DMS53 treated with DMSO at 0.1 percent for 48 hours (cell line): ENCODE data around the gene FABP1.

Source experiments
- DNase-seq: peaks from one replicate; lab custom pipeline; 2025; ENCODE audit not compliant: unreplicated experiment; lab: John Stamatoyannopoulos, UW

Gene FABP1

DNA sequence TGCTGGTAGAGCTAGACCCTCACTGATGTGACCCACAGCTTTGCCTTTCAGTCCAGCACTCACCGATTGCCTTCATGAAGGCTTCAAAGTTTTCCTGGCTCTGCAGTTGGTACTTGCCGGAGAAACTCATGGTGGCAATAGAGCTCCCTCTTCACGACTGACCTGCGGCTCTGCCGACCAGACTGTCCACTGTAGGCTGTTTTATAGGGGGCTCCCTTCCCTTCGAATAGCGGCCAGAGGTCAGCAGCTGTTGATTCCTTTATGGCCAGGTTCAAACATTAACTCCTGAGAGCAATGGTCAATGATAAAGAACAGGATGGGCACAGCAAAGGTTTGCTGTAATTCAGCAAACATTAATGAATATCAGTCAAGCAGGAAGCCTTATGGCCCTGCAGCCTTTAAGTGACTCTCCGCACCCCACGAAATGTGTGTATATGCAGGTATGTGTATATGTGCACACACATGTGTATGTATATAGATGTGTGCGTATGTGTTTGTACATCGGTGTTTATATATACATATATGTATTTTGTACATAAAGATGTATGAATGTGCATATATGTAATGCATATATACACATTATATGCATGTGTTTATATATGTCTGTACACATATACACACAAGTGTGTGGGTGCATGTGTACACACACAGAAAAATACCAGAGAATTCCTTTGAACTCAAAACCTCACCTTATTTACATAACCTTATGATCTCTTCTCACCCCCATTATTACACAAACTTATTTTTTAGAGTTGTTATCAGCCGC lies at the start of gene FABP1:
Gene FABP1 (minus strand): TSS at position 175 of the 766 bp plus-strand sequence. CDS start 45 bp downstream, at position 130.
- DNase-seq, result no peak

DNA sequence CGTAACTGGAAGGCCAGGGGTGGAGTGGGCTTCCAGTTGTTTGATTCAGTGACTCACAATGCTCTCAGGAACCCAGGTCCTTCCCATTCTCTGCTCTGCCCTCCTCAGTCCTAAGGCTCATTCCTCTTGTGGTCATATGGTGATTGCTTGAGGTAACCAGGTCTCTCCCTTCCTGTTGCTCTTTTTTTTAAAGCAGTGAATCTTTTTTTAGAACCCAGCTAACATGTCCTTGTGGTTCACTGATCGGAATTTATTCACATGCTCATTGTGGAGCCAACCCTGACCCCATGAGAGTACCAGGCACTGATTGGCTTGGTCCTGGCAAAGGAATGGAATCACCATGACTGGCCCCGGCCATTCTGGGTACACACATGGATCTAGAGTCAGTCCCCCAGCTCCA lies 49.7 kb upstream of the FABP1 start:
- no peak for DNase-seq

DNA sequence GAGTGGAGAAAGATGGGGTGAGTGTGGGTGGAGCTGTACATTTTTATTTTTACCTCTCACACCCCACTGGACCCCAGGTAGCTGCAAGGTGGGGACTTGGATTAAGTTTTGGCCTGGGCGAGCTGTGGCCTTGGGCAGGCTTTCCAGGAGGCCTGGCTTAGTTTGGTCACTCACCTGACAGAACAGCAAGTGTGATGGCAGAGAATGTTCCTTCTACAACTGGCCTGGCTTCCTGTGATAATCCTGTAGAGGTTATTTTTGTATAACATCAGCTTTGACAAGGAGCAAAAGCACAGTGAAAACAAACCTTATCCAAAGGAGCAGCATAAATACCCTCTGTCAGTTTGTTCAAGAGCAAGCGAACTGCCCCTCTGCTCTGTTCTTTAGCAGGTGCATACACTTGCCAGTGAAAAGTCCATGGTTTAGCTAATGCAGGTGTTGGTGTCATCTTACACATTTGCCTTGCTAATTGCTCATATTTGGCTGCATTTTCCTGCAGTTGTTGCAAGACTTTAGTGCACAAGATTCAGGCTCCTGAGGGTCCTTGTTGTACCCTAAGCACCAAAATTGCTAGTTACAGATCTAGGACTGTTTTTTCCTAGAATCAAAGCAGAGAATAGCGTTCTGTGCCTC lies 48.6 kb upstream of the FABP1 start:
- DNase-seq, result no peak

DNA sequence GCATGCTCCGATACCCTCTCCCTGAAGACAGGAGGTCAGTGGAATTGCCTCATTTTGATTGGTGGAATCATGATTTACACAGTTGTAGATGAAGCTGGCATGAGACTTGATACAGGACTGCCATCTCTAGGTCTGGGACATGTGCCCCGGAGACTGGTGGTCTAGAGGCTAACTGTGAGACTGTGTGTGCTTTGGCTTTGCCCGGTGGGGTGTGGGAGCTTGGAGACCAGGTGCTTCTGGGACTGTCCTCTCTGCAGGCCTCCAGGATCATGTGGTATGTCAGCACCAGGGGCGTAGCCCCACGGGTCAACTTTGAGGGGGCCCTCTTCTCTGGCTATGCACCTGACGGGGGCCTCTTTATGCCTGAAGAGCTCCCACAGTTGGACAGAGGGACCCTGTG lies 45.0 kb upstream of the FABP1 start:
- DNase-seq, result no peak

DNA sequence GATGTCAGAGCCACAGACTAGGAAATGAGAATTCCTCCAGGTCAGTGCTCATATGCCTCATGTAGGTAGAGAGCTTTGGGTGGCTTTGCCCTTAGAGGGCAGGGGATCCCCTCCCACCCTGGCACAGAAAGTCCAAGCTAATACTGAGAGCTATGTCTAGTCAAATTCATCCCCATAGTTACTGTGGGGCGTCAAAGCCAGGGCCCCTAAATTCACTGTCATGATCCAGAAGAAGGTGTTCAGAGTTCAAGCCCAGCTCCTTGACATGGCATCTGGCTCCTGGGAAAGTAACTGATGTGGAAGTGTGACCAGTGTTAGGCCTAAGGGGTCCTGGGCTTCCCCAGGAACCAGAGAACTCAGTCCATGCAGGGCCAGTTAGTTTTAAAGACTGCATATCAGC lies 44.1 kb upstream of the FABP1 start:
- no peak for DNase-seq

DNA sequence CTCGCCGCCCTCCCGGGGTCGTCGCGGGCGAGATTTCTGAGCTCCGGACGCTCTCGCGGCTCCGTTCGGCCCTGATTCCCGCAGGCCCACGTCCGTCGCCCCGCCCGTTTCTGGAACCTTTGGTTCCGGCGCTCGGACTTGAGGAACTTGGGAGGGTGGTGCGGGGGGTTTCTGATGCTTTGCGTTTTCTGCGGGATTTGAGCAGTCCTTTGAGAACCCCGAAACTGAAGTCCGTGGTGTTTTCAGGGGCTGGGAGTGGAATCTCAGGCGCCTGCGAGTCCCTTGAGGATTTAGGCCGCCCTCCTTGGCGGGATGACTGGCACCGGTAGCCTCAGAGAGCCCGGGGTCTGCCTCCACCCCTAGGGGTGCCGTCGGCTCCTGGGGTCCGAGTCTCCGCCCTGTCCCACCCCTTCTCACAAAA lies 42.6 kb upstream of the FABP1 start:
- DNase-seq, result no peak

DNA sequence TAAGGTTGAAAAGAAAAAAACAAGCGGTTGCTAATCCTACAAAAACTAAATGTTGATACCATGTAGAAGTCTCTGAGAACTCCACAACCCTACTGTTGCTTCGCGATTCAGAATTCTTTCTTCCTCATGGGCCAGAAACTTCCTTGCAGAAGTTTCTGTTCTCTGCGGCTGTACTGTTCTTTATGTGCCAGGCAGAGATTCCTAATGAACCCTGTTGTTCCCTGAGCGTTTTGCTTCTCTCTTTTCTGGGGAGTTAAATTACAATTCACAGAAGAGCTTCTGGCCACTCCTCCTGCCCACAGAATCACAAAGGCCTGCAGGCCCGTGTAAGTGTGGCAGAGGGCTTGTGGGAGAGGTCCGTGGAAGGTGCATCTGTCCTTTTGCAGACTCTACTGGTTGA lies 40.5 kb upstream of the FABP1 start:
- DNase-seq, result no peak

DNA sequence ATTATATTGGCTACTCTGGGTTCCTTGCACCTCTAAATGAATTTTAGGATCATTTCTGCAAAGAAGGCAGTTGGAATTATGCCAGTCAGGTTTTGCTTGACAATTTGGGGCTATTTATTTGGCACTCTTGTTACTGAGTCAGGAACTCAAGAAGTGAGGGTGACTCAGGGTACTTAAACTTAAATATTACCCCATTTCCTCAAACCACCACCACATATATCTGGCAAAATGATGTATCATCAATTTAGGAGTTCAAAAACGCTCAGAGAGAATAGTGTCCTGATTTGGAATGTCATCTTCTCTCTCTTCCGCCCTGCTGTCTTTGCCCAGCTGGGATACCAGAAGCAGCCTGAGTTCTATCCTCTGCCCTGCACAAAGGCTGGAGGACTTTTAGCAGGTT lies 39.9 kb upstream of the FABP1 start:
- DNase-seq, result no peak

DNA sequence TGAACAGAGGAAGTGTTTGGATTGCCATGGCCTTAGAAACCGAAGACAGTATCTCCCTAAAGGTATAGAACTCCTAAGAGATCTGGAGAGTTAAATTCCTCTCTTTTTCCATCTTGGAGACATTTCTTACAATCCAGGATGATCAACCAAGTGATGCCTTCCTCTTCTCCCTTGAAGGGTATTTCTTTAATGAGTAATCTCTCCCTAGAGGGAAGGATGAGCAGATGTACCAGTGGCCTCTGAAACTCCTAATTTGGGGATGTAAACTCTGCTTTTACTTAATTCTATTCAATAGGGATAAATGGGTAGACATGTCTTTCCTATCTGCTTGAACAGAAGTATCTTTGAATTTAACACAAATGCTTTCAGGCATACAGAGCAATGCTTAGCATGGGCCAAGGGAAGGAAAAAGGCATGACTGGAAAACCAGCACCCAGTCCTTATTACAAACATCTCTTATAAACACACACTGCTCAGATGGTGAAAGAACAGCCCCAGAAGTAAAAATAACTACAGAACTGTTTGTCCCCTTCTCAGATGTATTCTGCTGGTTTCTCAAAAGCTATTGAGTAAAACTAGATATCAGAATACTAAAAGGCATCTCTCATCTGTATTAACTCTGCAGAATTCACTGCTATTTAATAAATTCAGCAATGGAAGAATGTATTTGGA lies 37.6 kb upstream of the FABP1 start:
- DNase-seq, result no peak

DNA sequence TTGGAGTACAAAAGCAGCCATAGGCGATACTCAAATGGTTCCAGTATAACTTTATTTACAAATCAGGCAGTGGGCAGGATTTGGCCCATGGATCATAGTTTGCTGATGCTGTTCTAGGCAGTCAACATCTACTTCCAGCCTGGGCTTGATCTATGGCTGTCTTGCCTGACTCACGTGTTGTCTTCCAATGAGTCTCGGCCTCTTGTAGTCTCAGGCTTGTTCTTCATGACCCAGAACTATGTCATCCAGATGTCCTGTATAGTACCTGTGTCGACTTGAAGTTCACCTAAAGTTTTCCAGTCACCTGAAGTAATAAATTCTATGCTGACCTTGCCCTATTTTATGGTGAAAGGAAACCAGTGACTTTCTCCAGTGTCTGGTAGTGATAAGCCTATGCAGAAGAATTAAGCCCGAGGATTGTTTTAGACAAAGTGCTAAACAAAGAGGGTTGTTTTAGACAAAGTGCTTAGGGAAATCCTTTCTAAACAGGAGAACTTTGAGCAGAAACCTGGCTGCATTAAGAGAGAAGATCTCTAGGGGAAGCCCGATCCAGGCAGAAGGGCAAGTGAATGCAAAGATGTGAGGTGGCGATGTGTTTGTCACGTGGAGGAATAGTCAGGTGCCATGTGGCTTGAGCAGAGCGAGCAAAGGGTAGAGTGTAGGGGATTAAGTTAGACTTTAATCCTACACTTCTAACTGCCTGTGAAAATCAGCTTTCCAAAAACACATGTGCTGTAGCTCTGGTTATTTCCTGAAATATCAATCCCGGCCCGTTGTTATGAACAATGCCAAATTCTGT lies 33.8 kb upstream of the FABP1 start:
- no peak for DNase-seq

DNA sequence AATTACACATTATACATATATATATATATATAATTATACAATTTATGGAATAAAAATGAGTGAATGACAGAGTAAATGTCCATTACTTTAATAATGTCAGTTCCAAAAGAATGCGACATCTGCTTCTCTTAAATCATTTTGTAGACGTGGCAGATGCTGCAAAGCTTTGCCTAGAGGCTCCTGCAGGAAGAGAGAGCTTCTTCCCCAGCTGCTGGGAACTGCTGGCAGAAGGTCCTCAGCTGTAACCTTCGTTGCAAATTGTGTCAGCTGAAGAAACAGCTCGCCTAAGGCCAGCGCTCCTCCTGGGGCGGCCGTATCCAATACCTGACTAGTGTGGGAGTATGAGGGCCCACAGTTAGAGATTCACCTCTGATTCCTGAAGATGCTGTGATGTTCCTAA lies 32.7 kb upstream of the FABP1 start:
- no peak for DNase-seq

DNA sequence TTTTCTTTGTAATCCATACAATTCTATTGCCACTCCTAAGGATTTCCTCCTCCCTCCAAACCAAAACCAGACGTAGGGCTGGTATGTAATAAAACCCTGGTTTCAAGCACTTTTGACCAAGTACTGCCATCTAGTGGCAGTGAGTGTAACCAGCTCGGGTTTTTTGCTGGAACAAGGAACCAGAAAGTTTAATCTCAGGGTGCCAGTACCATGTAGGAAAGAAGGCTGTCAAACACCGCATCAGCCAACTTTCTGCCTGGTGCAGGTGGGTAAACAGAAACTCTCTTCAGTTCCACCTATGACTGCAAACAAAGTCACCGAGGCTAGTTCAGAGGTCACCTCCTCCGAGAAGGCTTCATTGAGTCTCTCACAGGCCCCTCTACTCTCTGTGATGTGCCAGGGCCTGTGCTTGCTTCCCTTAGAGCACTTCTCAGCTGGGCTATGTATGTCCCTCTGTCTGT lies 32.1 kb upstream of the FABP1 start:
- DNase-seq, result peak; percentile 78

DNA sequence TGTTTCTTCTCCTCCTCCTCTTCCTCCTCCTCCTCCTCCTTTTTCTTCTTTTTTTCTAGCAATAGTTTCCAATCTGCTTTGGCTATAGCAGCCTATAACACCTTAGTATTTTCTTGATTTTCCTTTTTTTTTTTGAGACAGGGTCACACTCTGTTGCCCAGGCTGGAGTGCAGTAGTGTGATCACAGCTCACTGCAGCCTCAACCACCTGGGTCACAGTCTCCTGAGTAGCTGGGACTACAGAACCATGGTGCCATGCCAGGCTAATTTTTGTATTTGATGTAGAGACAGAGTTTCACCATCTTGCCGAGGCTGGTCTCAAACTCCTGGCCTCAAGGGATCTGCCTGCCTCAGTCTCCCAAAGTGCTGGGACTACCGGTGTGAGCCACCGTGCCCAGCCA lies 31.6 kb upstream of the FABP1 start:
- no peak for DNase-seq

DNA sequence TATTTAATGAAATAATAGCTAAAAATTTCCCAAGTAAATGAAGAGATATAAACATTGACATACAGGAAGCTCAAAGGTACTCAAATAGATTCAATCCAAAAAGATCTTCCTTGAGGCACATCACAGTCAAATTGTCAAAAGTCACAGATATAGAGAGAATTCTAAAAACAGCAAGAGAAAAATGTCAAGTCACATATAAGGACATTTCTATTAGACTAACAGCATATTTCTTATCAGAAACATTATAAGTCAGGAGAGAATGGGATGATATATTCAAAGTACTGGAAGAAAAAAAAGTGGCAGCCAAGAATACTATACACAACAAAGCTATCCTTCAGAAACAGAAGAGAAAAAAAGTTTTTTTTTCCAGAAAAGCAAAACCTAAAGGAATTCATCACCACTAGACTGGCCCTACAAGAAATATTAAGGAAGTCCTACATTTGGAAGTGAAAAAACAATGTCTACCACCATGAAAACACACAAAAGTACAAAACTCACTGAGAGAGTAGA lies 21.1 kb upstream of the FABP1 start:
- no peak for DNase-seq

DNA sequence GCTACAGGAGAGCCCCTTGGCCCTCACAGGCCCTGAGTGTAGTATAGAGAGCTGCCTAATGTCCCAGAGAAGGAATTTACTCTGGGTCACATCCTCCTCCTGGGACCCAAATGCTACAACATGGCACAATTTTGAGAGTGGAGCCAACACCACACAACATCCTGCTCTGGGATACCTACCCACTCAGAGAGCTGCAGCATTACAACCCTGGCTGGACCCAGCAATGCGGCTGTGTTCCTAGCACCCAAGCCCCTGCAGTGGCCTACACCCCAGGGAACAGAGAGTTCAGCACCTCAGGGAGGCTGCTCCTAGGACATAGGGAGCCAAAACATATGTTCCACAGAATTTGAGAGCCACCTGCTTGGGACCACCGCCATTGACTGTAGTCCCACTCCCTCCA lies 19.3 kb upstream of the FABP1 start:
- no peak for DNase-seq

DNA sequence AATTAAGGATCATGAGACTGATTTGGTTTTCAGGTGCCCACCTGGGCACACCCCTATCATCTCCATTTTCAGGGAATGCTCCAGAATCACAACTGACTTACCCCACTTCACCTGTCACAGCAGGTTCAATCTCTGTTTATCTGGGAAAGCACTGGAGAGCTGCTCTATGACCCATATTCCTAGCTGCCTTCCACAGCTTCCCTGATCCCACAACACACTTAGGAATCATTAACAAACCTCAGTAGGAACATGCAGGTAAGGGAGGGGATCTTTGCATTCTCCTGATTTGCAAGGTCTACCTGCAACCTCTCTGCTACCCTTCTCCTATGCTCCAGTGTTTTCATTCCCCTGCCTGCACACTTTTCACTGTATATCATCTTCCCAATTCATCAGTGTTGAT lies 18.7 kb upstream of the FABP1 start:
- DNase-seq, result no peak

DNA sequence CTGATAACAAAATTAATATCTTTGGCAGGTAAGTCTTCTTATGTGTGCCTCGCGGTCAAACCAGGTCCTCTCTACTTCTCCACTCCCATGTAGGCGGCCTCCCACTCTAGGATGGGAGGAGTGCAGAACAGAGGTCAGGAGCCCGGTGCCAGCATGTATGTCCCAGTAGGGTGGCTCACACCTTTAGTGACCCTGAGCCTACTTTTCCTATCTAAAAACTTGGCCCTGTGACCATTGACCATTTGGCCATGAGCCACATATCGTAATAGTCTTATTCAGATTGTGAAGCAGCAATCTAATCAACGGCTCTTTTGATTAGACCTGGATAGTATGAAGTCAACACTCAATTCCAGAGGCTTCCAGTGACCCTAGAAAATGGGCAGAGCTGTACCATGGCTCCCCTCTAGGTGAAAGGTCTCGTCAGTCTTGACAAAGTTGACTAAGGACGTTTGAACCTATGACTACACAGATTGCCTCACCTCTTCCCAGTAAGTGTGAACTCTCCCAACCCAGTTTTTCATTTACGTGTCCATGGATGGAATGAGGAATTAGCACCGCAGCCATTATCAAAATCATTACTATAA lies 17.1 kb upstream of the FABP1 start:
- no peak for DNase-seq

DNA sequence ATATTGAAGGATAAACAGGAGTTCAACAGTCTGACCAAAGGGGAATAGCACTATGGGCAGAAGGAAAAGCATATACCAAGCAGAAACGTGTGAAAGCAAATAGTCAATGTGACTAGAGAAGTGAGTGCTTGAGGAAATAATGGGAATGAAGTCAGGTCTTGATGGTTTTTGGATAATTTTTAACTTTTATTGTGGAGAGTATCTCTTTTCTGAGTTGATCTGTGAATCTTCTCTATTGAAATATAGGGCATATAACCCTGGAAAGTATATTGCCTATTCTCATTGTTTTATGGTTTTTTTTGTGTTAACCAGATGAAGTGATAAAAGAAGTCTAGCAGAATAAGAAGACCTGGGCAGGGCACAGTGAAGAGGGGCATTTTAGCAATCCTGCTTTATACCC lies 16.4 kb upstream of the FABP1 start:
- DNase-seq, result no peak

DNA sequence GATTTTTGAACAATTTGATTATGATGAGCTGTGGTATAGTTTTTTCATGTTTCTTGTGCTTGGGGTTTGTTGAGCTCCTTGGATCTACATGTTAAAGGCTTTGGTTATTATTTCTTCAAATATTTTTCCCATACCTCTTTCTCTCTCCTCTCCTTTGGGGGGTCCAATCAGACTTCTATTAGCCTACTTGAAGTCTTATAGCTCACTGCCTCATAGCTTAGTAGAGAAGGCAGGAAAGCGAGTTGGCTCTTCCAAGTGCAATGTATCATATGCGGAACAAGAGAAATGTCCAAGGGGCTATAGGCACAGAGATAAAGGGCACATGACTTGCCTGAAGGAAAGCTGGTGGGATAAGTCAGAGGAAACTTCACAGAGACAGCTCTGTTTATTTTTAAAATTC lies 14.1 kb upstream of the FABP1 start:
- DNase-seq, result no peak

DNA sequence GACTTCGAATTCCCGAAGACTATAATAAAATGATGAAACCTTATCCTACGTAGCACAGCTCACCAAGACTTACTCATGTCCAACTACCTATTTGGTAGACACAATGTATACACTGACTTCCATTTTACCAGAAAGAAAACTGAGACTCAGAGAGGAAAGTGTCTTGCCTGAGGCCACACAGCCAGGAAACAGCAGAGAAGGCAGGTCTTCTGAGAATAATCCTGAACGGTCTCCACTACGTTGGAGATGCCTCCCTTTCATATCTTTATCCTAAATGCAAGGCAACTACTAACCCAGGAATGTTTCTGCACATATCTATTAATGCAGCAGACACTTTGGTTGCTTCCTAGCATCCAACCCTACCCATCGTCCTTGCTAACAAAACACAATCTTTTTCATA lies 11.9 kb upstream of the FABP1 start:
- DNase-seq, result no peak

DNA sequence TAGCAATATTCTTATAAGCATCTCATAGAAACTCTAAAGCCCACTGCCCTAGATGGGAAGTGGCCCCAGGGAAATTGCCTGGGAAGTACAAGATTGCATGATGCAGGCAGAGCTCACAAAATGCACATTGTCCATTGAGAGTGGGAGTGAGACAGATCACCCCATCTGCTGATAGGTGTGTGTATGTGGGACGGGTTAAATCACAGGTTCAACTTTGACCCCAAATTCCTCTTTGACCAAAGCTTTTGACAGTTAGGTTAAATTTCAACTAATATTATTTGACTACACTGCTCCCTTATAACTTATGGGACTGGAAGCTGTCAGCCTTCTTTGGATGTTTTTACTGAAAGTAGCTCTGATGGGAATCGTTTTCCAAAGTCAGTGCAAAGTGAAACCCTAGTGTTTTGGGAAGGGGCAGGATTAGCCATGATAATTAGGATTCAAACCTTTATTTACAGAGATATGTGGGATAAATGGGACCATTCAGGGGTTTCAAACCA lies 11.4 kb upstream of the FABP1 start:
- no peak for DNase-seq
